ENCODE measurements around the gene PTPRN2. TPM values are rescaled to one million over a fixed set of nuclear protein-coding genes. Genes with fewer than 3 reads are reported as not detected.

The PTPRN2 gene
- total and polyA plus RNA-seq, 2 donors (not counting 3 experiments of a cell fraction or from before 2014, with no cell fraction given), result 0.62 to 0.88 TPM

GRCh38 chr7:157977717-157978496 lies 609.7 kb downstream of the PTPRN2 start:
- dilution Hi-C loops (cut with MboI; ENCODE audit: extremely low pct_ligation_motif_present, low sequenced_read_pairs), result no loop called here
- H3K4me3 ChIP-seq (replicated peaks in 1 of 3; ENCODE audit: insufficient read depth in 1 of 3, low read depth in 1 of 3, low read length in 3 of 3), result no peak overlapping the region
- intact Hi-C loops (cut with micrococcal nuclease), result no loop called here
- H2AFZ ChIP-seq (ENCODE audit: low read depth, low read length), result no peak overlapping the region
- no peaks in the 10 kb centered on the region for H3K4me1 ChIP-seq (ENCODE audit: control insufficient read depth, extremely low read depth, insufficient read depth, low read length)
- H3K4me2 ChIP-seq (ENCODE audit: insufficient read depth, low read length), result no peak overlapping the region
- ChIA-PET CTCF (no interaction called here), POLR2A (no interaction called here)
- H3K9ac ChIP-seq (replicated peaks; ENCODE audit: extremely low read depth, insufficient read depth, low read length), result no peak overlapping the region
- no TSS peak for BruUV-seq (replicated peaks)
- H3K79me2 ChIP-seq (ENCODE audit: control insufficient read depth, insufficient read depth, low read length), result no peaks in the 10 kb centered on the region
- no peak for DNase-seq (ENCODE audit: low read depth, low spot score)
- no peaks in the 10 kb centered on the region for H3K9me3 ChIP-seq (replicated peaks; ENCODE audit: control insufficient read depth, insufficient read depth, low read length)
- no peak overlapping the region for H3K27ac ChIP-seq (ENCODE audit: insufficient read depth, low read depth, low read length)
- no peaks in the 10 kb centered on the region for H4K20me1 ChIP-seq (replicated peaks; ENCODE audit: control insufficient read depth, extremely low read depth, insufficient read depth, low read length)
- H3K27me3 ChIP-seq (ENCODE audit: control insufficient read depth in 2 of 2, insufficient read depth in 2 of 2, low read length in 2 of 2), result no peaks in the 10 kb centered on the region
- no peaks in the 10 kb centered on the region for H3K9me1 ChIP-seq (replicated peaks; ENCODE audit: control insufficient read depth, extremely low read depth, insufficient read depth, low read length)
- no peak for TF ChIP-seq MAX (IDR thresholded peaks at IDR 0.05; ENCODE audit: insufficient read depth, insufficient read length)
- no peak for TF ChIP-seq CTCF (IDR thresholded peaks at IDR 0.05; ENCODE audit: extremely low read depth in 1 of 2, insufficient read depth in 1 of 2, low read depth in 1 of 2, low read length in 2 of 2)
- no peak for TF ChIP-seq JUN (IDR thresholded peaks at IDR 0.05; ENCODE audit: borderline replicate concordance, insufficient read depth, insufficient read length, low read depth)
- TF ChIP-seq FOS (IDR thresholded peaks at IDR 0.05; ENCODE audit: borderline replicate concordance, insufficient read depth, low read length), result no peak
- no peak for TF ChIP-seq EZH2 (IDR thresholded peaks at IDR 0.05; ENCODE audit: borderline replicate concordance, low read depth, low read length, severe bottlenecking)
- TF ChIP-seq GATA2 (IDR thresholded peaks at IDR 0.05; ENCODE audit: insufficient read depth, insufficient read length, low read depth, low read length), result no peak
- TF ChIP-seq POLR2AphosphoS5 (IDR thresholded peaks at IDR 0.05; ENCODE audit: insufficient read depth, low read depth, low read length), result no peak
- TF ChIP-seq POLR2A (IDR thresholded peaks at IDR 0.05; ENCODE audit: low read depth, low read length), result no peak
- TF ChIP-seq MYC (IDR thresholded peaks at IDR 0.05; ENCODE audit: low read depth, low read length), result no peak
- FAIRE-seq, result no peak
- no peaks in the 10 kb centered on the region for H3K36me3 ChIP-seq (ENCODE audit: control insufficient read depth in 2 of 2, extremely low read depth in 1 of 2, insufficient read depth in 2 of 2, low read length in 2 of 2)

All from endothelial cell of umbilical vein (primary cell).